Esophagus muscularis mucosa (tissue), 4 donors: ENCODE data around the gene ZC3HAV1. TPM values are rescaled to one million over a fixed set of nuclear protein-coding genes. Genes with fewer than 3 reads are reported as not detected.
"Not testable (repeated sequence)": the region's sequence is repeated elsewhere in the genome, so short reads cannot be mapped to it uniquely, and the experiment has no call there.

Experiments
- DNase-seq: peaks from one replicate; pipeline ENCODE4 v3.0.0-alpha.2; 2017; ENCODE audit errors: extremely low spot score
- H3K27ac ChIP-seq, 4 donors: fragments of 200-600 bp; sonication (generic); replicated peaks in 1 of 4; 1 replicate in 3 of 4; 2 replicates in 1 of 4; pipeline ENCODE4 v1.5.1; 2016 to 2019; ENCODE audit warnings: mild to moderate bottlenecking in 1 of 4
- H3K27me3 ChIP-seq, 4 donors: fragments of 200-600 bp; sonication (generic); one replicate each; pipeline versions ENCODE4 v1.5.1 to v1.6.0; 2016 to 2019
- H3K36me3 ChIP-seq, 4 donors: fragments of 200-600 bp; sonication (generic); one replicate each; pipeline ENCODE4 v1.5.1; 2016 to 2019
- H3K4me1 ChIP-seq, 4 donors: fragments of 200-600 bp; sonication (generic); one replicate each; pipeline ENCODE4 v1.5.1; 2016 to 2019
- H3K4me3 ChIP-seq, 4 donors: fragments of 200-600 bp; sonication (generic); 1 replicate in 2 of 4; 2 replicates in 2 of 4; pipeline ENCODE4 v1.5.1; 2016 to 2019; ENCODE audit warnings: mild to moderate bottlenecking in 4 of 4, moderate library complexity in 1 of 4
- H3K9me3 ChIP-seq, 4 donors: fragments of 200-600 bp; sonication (generic); 1 replicate in 3 of 4; 2 replicates in 1 of 4; pipeline ENCODE4 v1.5.1; 2016 to 2019
- EP300 ChIP-seq: sonication (generic); formaldehyde crosslinking; IDR thresholded peaks from one replicate; pipeline ENCODE4 v1.6.1; 2017; ENCODE audit warnings: antibody characterized with exemption
- POLR2A ChIP-seq: fragments of 450-650 bp; IDR thresholded peaks from one replicate; pipeline ENCODE4 v1.6.1; 2017; ENCODE audit warnings: antibody characterized with exemption, moderate library complexity, mild to moderate bottlenecking, low read depth
- POLR2AphosphoS5 ChIP-seq, 2 donors: sonication (generic); formaldehyde crosslinking; IDR thresholded peaks; one replicate each; pipeline ENCODE4 v1.6.1; 2017; ENCODE audit warnings: antibody characterized with exemption in 2 of 2
- WGBS: methylation state at CpG from one replicate; pipeline ENCODE4 v1.1.5; 2018; 5-methylcytosine and 5-hydroxymethylcytosine counted together
- intact Hi-C: fragments of 100-400 bp; cut with DNase I; formaldehyde crosslinking; loops from one replicate; pipeline ENCODE4 v1.15.1; 2023
- total RNA-seq, 4 donors: library from RNA; depleted of rRNA; stranded (reverse); fragments of >200 nt; gene quantifications; one replicate each; pipeline versions ENCODE4 v1.1.0 to v1.2.1, GENCODE V29; 2016
- TF ChIP-seq, protein P1 (sequence below), 3 experiments: fragments of 200-600 bp in 2 of 3; fragments of 450-650 bp in 1 of 3; sonication (generic) in 2 of 3; IDR thresholded peaks; one replicate each; pipeline ENCODE4 v1.5.1; 2017 to 2019; ENCODE audit warnings: antibody characterized with exemption in 3 of 3, mild to moderate bottlenecking in 2 of 3, moderate library complexity in 1 of 3

ZC3HAV1 gene
- total RNA-seq, 4 donors from 2014 or later, result 23.7 to 29.5 (median 27.6) TPM

DNA sequence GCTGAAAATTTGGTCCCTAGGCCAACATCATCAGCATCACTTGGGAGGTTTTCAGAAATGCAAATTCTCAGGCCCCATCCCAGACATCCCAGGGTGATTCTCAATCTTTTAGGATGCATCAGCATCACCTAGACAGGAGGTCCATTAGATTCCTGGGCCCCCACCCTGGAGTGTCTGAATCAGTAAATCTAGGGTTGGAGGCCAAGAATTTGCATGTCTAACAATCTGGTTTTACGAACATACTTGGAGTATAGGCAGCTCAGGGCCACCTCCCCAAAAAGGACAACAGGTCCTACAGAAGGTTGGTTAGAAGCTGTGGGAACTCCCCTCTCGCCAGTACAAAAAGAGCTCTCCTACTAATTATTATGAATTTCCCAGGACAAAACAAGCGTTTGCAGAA, 15.5 kb downstream of the ZC3HAV1 start:
- intact Hi-C loops, result no loop called here
- WGBS, result 97% methylated on average over 3 of the region's 3 CpGs
- no peak overlapping the region for H3K4me3 ChIP-seq

DNA sequence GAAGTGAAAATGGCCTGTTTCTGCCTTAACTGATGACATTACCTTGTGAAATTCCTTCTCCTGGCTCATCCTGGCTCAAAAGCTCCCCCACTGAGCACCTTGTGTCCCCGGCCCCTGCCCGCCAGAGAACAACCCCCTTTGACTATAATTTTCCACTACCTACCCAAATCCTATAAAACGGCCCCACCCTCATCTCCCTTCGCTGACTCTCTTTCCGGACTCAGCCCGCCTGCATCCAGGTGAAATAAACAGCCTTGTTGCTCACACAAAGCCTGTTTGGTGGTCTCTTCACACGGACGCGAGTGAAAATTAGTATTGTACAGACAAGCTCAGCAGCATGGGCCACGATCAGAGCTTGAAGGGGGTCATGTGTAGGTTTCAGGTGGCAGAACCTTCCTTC, 16.0 kb downstream of the ZC3HAV1 start:
- H3K4me3 ChIP-seq, intact Hi-C loops, H3K27ac ChIP-seq, DNase-seq, H3K27me3 ChIP-seq, H3K9me3 ChIP-seq: not testable (repeated sequence)
- peaks cover 7 to 37% (median 20%) of the 10 kb centered on the region in 4 donors for H3K4me1 ChIP-seq
- peaks cover 0 to 30% (median 6%) of the 10 kb centered on the region in 4 donors for H3K36me3 ChIP-seq
- WGBS, result 88% methylated on average over 10 of the region's 10 CpGs

More for the DNA sequence above, 15.5 kb downstream of the ZC3HAV1 start:
- TF ChIP-seq EP300, result no peak
- TF ChIP-seq, protein P1, sequence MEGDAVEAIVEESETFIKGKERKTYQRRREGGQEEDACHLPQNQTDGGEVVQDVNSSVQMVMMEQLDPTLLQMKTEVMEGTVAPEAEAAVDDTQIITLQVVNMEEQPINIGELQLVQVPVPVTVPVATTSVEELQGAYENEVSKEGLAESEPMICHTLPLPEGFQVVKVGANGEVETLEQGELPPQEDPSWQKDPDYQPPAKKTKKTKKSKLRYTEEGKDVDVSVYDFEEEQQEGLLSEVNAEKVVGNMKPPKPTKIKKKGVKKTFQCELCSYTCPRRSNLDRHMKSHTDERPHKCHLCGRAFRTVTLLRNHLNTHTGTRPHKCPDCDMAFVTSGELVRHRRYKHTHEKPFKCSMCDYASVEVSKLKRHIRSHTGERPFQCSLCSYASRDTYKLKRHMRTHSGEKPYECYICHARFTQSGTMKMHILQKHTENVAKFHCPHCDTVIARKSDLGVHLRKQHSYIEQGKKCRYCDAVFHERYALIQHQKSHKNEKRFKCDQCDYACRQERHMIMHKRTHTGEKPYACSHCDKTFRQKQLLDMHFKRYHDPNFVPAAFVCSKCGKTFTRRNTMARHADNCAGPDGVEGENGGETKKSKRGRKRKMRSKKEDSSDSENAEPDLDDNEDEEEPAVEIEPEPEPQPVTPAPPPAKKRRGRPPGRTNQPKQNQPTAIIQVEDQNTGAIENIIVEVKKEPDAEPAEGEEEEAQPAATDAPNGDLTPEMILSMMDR (IDR thresholded peaks at IDR 0.05), result no peak
- TF ChIP-seq POLR2AphosphoS5 (IDR thresholded peaks at IDR 0.05), result no peak
- no peak for TF ChIP-seq POLR2A
- H3K27ac ChIP-seq, result peak overlapping the region in 1 of 4 donors; percentile 17
- no peaks in the 10 kb centered on the region for H3K27me3 ChIP-seq
- DNase-seq, result no peak
- H3K4me1 ChIP-seq, result peaks cover 10 to 37% (median 21%) of the 10 kb centered on the region in 4 donors
- peaks cover 0 to 27% (median 4%) of the 10 kb centered on the region in 4 donors for H3K36me3 ChIP-seq
- no peaks in the 10 kb centered on the region for H3K9me3 ChIP-seq

DNA sequence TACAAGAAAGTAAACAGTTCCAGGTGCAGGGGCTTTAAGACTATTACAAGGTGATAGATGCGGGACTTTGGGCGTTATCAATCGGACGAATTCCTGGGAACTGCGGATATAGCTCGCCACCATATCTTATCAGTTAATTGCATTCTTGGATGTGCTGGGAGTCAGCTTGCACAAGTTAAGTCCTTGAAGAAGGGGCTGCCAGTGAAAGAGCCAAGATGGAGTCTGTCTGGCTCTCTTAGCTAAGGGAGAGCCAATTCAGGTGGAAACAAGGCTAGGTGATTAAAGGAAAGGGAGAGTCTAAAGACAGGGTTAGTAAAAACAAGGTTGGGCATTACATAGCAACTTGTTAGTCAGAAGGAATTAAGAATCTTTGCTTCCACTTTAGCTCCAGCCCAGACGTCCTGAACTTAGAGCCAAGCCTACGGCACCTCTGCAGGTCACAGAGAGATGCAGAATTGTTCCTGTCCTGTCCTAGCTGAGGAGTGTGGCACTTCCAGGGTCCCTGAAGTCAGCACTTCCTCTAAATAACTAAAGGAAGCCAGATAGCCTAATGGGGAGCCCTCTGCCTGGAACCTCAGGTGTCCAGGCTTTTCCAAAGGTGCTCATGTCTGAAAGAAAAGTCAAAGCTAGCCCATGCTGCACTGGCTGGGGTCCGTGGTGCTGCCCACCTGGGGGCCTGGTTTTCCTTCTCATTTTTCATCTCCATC, 17.3 kb downstream of the ZC3HAV1 start:
- no peaks in the 10 kb centered on the region for H3K9me3 ChIP-seq
- WGBS, result 74% methylated on average over 9 of the region's 9 CpGs
- no peaks in the 10 kb centered on the region for H3K27me3 ChIP-seq
- H3K4me1 ChIP-seq, result peaks cover 5 to 35% (median 20%) of the 10 kb centered on the region in 4 donors
- no peak overlapping the region for H3K27ac ChIP-seq
- no peak for DNase-seq
- intact Hi-C loops, result no loop called here
- H3K36me3 ChIP-seq, result peaks cover 0 to 35% (median 16%) of the 10 kb centered on the region in 4 donors
- H3K4me3 ChIP-seq, result no peak overlapping the region
- TF ChIP-seq EP300 (no peak), POLR2AphosphoS5 (IDR thresholded peaks at IDR 0.05) (no peak), POLR2A (no peak)
- TF ChIP-seq, protein P1 (IDR thresholded peaks at IDR 0.05), result no peak

DNA sequence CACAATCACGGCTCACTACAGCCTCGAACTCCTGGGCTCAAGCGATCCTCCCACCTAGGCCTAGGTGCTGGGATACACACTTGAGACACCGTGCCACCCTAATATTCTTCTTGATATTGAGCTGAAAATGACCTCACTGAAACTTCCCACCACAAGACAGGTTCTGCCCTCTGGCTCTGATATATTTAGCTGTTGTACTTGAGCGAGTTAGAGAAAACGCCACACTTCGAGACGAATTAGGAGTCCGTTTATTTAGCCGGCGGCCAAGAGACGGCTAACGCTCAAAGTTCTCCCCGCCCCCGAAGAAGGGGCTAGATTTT, 17.9 kb downstream of the ZC3HAV1 start:
- Histone ChIP-seq H3K36me3 (peaks cover 0 to 38% (median 20%) of the 10 kb centered on the region in 4 donors), H3K4me1 (peaks cover 5 to 35% (median 20%) of the 10 kb centered on the region in 4 donors), H3K27me3 (no peaks in the 10 kb centered on the region), H3K9me3 (no peaks in the 10 kb centered on the region), H3K27ac (no peak overlapping the region), H3K4me3 (no peak overlapping the region)
- WGBS, result 85% methylated on average over 15 of the region's 15 CpGs
- TF ChIP-seq POLR2AphosphoS5 (IDR thresholded peaks at IDR 0.05) (no peak), POLR2A (no peak), EP300 (no peak)
- TF ChIP-seq, protein P1 (IDR thresholded peaks at IDR 0.05), result no peak
- DNase-seq, result no peak
- intact Hi-C loops, result no loop called here

DNA sequence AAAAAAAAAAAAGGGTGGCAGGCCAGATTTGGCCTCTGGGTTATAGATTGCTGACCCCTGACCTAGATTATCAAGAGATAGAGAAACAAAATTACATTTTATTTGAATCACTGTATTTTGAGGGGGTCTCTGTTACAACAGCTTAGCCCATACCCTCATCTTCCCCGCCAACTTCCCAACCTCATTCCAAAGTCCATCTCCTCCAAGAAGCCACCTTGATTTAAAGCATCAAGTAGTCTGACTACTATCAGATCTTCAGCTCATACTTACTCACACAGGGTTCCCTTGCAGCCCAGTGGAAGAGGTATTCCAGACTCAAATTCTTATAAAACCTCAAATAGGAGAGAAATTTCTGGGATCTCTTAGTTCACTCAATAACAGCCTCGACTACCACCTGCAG, 20.4 kb downstream of the ZC3HAV1 start:
- Histone ChIP-seq H3K27ac (no peak overlapping the region), H3K36me3 (peaks cover 0 to 56% (median 43%) of the 10 kb centered on the region in 4 donors), H3K27me3 (no peaks in the 10 kb centered on the region), H3K9me3 (no peaks in the 10 kb centered on the region), H3K4me1 (peaks cover 0 to 19% (median 10%) of the 10 kb centered on the region in 4 donors), H3K4me3 (no peak overlapping the region)
- intact Hi-C loops, result no loop called here
- WGBS, result 87% methylated on average over 2 of the region's 2 CpGs
- DNase-seq, result no peak
- TF ChIP-seq, protein P1 (IDR thresholded peaks at IDR 0.05), result no peak
- TF ChIP-seq EP300, result no peak
- no peak for TF ChIP-seq POLR2AphosphoS5 (IDR thresholded peaks at IDR 0.05)
- TF ChIP-seq POLR2A, result no peak
